Skin of body (tissue), 2 donors: Measurements from ENCODE around the gene GADD45B. TPM values are rescaled to one million over a fixed set of nuclear protein-coding genes. Genes with fewer than 3 reads are reported as not detected.
"Not testable (repeated sequence)": the region's sequence is repeated elsewhere in the genome, so short reads cannot be mapped to it uniquely, and the experiment has no call there.

Source experiments
- DNase-seq: peaks from one replicate; lab custom pipeline; 2025; lab: John Stamatoyannopoulos, UW
- total RNA-seq: library from RNA; depleted of rRNA; stranded (reverse); fragments of >200 nt; gene quantifications from one replicate; pipeline ENCODE4 v1.2.3, GENCODE V29; 2014

GADD45B gene
- total RNA-seq, 1 donor from 2014 or later = 55.8 TPM

DNA sequence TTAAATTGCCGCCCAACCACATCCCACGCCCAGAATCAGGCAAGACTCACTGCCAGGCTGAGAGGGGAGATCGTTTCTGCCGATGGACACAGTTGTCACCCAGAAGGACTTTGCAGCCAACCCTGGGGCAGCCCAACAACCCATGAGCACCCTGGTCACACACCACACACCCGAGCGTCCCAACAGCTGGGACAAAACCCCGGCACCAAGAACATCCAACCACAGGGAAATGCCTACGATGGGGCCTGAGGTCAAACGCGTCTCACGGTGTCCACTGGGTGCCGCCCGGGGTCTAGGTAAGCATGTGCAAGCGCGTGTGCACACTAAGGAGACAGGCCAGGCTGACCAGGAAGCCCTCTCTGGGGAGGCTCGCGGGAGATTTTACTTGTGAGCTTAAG is 32.1 kb upstream of the GADD45B start:
- no peak for DNase-seq

DNA sequence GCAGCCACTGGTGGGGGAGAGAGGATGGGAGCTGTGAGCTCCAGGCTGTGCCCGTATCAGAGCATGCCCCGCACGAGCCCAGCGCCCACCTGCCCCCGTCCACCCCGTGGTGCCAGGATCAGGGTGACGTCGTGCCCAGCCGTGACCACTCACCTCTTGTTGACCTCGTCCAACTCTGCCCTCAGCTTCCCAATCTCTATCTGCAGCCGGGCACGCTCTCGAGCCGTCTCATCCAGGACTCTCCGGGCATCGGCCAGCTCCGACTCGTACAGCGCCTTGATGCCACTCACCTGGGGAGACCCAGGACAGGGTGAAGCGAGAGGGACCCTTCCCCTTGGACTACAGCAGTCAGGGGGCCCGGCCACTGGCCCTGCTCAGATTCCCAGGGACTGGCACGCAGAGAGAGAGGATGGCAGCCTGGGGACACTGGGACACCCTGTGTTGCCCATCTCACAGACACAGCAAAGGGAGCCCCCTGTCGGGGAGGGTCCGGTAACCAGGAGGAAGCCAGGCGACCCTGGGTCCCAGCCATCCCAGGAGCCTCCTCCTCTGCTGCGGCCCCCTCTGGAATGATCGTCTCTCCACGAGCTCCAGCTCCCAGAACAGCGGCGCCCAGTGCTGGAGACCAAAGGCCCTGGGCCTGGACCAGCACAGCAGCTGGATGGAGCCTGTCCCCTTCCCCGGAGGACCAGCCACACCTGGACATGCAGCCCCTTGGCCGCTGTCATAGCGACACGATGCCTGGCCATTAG is 31.5 kb upstream of the GADD45B start:
- DNase-seq = no peak

DNA sequence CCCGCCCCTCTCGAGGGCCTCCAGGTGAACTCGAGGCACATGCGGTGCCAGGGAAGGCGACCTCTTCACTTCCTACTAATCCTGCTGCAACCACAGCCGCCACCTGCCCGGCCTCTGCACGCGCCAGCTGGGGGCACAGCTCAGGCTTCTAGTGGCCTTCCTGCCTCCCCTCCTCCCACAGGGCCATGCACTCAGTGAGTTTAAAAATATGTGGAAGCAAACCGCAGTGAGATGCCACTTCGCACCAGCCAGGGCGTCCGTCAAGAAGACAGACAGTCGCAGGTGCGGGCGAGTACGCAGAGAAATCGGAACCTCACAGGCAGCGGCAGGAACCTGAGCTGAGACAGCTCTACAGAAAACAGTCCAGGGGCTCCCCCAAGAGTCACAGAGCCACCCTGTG is 29.5 kb upstream of the GADD45B start:
- no peak for DNase-seq

- no peak for DNase-seq
Measured at GRCh38 chr19:2449019-2449418, 26.9 kb upstream of the GADD45B start.

GRCh38 chr19:2451138-2451537 is 24.8 kb upstream of the GADD45B start:
- no peak for DNase-seq

GRCh38 chr19:2451741-2452140 is 24.2 kb upstream of the GADD45B start:
- DNase-seq = no peak

GRCh38 chr19:2453431-2454025 is 22.4 kb upstream of the GADD45B start:
- no peak for DNase-seq

- DNase-seq = no peak
Measured at GRCh38 chr19:2454199-2454961, 21.5 kb upstream of the GADD45B start.

GRCh38 chr19:2454962-2455850 is 20.7 kb upstream of the GADD45B start:
- DNase-seq = no peak

DNA sequence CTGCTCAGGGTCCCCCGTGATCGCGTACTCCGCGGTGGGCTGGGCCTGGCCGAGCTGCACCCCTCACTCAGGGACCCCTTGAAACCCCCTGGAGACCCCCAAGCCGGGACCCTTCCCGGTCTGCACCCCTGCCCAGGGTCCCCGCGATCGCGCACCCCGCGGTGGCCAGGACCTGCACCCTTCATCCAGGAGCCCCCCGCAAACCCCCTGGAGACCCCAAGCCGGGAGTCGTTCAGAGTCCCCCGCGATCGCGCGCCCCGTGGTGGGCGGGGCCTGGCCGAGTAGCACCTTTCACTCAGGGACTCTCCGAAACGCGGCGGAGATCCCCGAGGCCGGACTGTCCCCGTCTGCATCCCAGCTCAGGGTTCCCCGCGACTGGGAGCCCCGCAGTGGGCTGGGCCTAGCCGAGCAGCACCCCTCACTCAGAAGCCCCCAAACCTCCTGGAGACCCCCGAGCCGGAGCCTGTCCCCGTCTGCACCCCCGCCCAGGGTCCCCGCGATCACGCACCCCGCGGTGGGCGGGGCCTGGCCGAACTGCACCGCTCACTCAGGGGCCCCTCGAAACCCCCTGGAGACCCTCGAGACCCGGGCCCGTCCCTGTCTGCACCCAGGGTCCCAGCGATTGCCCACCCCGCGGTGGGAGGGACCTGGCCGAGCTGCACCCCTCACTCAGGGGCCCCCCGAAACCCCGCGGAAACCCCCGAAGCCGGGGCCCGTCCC is 19.9 kb upstream of the GADD45B start:
- DNase-seq = no peak

GRCh38 chr19:2457394-2458037 is 18.4 kb upstream of the GADD45B start:
- no peak for DNase-seq

DNA sequence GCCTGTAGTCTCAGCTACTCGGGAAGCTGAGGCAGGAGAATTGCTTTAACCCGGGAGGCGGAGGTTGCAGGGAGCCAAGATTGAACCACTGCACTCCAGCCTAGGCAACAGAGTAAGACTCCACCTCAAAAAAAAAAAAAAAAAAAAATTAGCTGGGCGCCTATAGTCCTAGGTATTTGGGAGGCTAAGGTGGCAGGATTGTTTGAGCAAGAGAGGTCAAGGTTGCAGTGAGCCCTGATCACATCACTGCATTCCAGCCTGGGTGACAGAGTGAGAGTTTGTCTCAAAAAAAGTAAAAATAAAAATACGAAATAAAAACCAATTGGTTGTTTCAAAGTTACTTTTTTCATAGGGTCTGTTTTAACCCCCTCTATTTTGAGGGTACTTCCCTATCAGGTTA is 17.9 kb upstream of the GADD45B start:
- DNase-seq = no peak

- DNase-seq = not testable (repeated sequence)
Measured at GRCh38 chr19:2458776-2459175, 17.2 kb upstream of the GADD45B start.

- no peak for DNase-seq
Measured at GRCh38 chr19:2460245-2460644, 15.7 kb upstream of the GADD45B start.

DNA sequence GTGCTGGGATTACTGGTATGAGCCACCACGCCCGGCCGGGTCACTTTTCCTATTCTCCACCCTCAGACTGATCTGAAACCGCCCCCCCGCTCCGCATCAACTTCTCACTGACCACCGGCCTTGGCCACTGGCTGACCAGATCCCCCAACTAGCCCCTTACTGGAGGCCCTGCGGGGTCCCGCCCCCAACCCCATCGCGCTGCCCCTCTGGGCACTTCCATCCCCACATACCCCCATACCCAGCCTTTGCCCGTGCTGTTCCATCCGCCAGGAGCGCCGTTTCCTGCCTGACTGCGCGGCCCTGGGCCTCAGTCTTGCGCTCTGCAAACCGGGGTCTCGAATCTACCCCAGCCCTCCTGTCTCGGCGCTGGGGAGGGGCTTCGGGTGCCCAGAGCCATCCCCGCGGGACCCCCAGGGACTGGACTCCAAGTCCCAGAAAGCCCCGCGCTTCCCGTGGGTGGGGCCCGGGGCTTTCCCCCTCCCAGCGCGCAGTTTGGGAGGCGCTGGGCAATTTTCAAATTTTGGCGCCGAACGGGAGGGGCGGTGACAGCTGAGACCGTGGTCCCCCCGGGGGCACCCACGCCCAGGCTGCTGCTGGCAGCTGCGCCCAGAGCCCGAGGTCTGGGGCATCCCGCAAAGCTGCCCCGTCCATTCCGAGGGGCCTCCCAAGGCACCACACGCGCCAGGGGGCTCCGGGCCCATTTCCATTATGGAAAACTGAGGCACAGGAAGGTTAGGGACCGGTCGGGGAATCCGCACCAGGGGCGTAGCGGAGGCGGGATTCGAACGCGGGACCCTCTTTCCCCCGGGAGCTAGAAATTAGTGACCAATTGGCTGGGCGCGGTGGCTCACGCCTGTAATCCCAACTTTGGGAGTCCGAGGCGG is 13.9 kb upstream of the GADD45B start:
- peak; percentile 53 for DNase-seq

GRCh38 chr19:2462635-2463421 is 13.1 kb upstream of the GADD45B start:
- DNase-seq = peak; percentile 93

DNA sequence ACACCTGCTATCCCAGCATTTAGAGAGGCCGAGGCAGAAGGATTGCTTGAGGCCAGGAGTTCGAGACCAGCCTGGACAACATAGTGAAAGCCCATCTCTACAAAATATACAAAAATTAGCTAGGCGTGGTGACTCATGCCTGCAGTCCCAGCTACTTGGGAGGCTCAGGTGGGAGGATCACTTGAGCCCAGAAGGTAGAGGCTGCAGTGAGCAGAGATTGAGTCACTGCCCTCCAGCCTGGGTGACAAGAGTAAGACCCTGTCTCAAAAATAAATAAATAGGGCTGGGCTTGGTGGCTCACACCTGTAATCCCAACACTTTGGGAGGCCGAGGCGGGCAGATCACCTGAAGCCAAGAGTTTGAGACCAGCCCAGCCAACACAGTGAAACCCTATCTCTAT is 12.2 kb upstream of the GADD45B start:
- not testable (repeated sequence) for DNase-seq

DNA sequence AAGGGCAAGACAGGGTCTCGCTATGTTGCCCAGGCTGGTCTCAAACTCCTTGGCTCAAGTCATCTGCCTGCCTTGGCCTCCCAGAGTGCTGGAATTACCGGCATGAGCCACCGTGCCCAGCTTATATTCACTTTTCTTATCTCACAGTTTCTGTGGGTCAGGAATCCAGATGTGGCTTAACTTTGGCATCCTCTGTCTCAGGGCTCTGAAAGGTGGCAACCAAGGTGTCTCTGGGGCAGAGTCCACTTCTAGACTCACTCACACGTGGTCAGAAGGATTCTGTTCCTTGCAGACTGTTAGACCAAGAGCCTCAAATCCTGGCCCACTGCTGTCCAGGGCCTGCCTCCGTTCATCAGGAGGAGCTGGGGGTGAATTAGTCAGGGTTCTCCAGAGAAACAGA is 11.5 kb upstream of the GADD45B start:
- no peak for DNase-seq
